Measurements from ENCODE around the gene ABLIM2.

Gene ABLIM2

DNA sequence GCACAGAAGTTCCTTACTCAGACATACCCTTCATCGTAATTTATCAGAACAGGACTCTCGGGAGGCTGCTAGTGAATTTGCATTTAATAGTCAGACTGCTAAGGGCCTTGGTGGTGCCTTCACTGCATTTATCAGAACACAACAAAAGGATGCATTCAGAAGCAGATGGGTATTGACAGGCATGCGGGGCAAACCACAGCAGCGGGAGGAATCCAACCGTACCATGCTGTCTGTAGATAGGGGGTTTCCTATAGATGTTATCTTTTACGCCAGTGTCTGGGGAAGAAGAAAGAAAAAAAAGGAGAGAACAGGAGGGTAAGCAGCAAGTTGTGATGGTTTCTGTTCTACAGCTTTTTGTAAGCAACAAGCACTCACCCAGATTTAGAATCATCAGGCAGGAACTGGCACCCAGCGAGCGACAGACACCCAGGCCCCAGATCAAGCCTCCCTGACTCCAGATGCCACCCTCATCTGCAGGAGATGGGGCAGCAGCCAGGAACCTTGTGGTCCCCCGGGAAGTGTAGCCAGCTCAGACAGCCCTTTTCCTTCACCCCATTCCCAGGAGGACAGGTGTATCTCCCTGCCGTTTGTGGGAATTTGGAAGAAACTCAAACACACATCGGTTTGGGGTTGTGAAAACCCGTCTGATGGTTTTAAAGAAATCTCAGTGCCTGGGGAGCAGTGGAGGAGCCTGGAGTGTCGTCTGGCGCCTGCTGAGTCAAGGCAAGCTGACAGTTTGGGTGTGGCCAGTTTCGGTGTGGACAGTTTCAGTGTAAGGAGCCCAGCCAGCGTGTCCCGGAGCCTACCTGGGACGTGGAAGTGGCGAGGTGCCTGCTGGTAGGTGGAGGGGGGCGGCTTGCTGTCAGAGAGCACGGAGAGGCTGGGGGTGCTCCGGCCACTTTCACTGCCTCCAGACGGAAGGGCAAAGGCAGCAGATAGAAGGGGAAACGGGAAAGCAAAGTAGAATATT is 138.9 kb downstream of the ABLIM2 start:
- no peak for DNase-seq (ENCODE audit: insufficient read length, low spot score)
- TF ChIP-seq, protein P1, sequence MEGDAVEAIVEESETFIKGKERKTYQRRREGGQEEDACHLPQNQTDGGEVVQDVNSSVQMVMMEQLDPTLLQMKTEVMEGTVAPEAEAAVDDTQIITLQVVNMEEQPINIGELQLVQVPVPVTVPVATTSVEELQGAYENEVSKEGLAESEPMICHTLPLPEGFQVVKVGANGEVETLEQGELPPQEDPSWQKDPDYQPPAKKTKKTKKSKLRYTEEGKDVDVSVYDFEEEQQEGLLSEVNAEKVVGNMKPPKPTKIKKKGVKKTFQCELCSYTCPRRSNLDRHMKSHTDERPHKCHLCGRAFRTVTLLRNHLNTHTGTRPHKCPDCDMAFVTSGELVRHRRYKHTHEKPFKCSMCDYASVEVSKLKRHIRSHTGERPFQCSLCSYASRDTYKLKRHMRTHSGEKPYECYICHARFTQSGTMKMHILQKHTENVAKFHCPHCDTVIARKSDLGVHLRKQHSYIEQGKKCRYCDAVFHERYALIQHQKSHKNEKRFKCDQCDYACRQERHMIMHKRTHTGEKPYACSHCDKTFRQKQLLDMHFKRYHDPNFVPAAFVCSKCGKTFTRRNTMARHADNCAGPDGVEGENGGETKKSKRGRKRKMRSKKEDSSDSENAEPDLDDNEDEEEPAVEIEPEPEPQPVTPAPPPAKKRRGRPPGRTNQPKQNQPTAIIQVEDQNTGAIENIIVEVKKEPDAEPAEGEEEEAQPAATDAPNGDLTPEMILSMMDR (IDR thresholded peaks at IDR 0.05; ENCODE audit: insufficient read depth, missing control alignments), result no peak
- FAIRE-seq, result no peak

DNA sequence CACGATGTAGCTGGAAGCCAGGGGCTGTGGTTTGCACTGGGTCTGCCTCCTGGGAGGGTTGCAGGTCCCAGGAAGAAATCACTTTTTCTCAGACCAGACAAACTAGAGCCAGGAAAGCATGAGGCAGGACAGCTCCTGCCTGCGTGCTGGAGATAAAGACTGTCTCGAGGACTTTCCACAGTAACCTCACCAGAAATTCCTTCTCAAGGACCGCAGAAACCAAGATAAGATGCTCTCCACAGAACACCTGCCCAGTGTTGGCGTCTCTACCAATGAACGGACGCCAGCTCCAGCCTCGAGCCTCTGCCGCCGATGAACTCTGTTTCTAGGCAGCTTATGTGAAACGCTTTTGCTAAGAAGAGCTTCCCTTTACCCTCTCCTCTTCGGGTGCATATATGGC is 142.1 kb downstream of the ABLIM2 start:
- FAIRE-seq (no peak), DNase-seq (ENCODE audit: insufficient read length, low spot score) (no peak)
- TF ChIP-seq, protein P1 (IDR thresholded peaks at IDR 0.05; ENCODE audit: insufficient read depth, missing control alignments), result no peak

DNA sequence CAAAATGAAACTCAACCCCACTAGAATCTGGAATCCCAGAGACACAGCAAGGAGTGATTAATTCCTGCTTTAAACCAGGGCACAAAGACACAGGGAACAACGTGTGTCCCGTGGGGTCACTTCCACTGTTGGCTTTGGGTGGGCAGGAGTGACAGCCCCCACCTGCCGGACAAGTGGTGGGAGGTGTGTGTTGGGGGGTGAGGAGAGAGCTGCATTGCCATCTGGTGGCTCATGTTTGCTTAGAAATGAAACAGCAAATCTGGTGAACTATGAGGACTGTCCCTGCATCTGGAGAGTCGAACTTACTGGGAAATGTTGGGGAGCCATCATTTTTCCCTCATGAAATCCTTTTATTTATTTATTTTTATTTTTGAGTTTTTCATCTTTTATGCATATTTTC is 143.1 kb downstream of the ABLIM2 start:
- TF ChIP-seq, protein P1 (IDR thresholded peaks at IDR 0.05; ENCODE audit: insufficient read depth, missing control alignments), result peak; percentile 43
- FAIRE-seq (no peak), DNase-seq (ENCODE audit: insufficient read length, low spot score) (no peak)

GRCh38 chr4:8013976-8014726 is 144.5 kb downstream of the ABLIM2 start:
- FAIRE-seq (no peak), DNase-seq (ENCODE audit: insufficient read length, low spot score) (no peak)
- TF ChIP-seq, protein P1 (IDR thresholded peaks at IDR 0.05; ENCODE audit: insufficient read depth, missing control alignments), result no peak

DNA sequence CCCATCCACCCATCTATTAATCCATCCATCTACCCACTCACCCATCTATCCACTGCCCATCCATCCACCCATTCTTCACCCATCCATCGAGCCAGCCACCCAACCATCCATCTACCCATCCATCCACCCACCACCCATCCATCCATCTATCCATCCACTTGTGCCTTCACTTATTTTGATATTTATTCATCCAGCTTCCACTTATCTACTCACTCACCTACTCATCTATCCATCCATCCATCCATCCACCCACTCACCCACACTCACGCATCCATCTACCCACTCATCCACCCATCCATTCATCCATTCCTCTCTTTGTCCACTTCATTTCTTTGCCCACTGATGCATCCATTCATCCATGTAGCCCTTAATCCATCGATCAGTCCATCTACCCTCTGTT is 146.1 kb downstream of the ABLIM2 start:
- TF ChIP-seq, protein P1 (IDR thresholded peaks at IDR 0.05; ENCODE audit: insufficient read depth, missing control alignments), result no peak
- no peak for DNase-seq (ENCODE audit: insufficient read length, low spot score)
- FAIRE-seq, result no peak

DNA sequence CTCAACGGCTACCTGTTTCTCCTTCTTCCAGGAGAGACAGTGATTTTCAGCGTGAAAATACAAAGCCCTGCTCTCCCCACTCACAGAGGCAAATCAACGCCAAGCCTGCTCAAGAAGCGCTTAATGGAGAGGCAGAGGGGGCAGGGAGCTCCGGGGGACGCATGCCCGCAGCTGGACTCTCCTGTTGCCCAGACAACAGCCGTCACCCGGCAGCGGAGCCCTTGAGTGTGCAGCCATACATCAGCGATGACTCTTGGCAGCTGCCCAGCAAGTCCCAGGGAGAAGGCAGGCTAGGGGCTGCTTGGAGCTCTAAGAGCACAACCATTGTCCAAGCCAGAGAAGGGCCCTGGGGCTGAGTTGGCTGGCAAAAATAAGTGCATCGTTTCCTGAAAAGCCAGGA is 148.0 kb downstream of the ABLIM2 start:
- TF ChIP-seq, protein P1 (IDR thresholded peaks at IDR 0.05; ENCODE audit: insufficient read depth, missing control alignments), result no peak
- DNase-seq (ENCODE audit: insufficient read length, low spot score), result no peak
- FAIRE-seq, result no peak

Measured in D721Med (cell line).